ENCODE results near the gene LSAMP.

- no peak for TF ChIP-seq CTCF (IDR thresholded peaks at IDR 0.05; ENCODE audit: extremely low read depth in 1 of 2, insufficient read depth in 1 of 2, low read depth in 1 of 2, low read length in 2 of 2)
- TF ChIP-seq POLR2AphosphoS5 (IDR thresholded peaks at IDR 0.05; ENCODE audit: insufficient read depth, low read depth, low read length): no peak
- TF ChIP-seq POLR2A (IDR thresholded peaks at IDR 0.05; ENCODE audit: low read depth, low read length): no peak
- TF ChIP-seq EZH2 (IDR thresholded peaks at IDR 0.05; ENCODE audit: borderline replicate concordance, low read depth, low read length, severe bottlenecking): no peak
- TF ChIP-seq MAX (IDR thresholded peaks at IDR 0.05; ENCODE audit: insufficient read depth, insufficient read length): no peak
- no peak for TF ChIP-seq GATA2 (IDR thresholded peaks at IDR 0.05; ENCODE audit: insufficient read depth, insufficient read length, low read depth, low read length)
- no peak for TF ChIP-seq MYC (IDR thresholded peaks at IDR 0.05; ENCODE audit: low read depth, low read length)
These were observed 613.0 kb downstream of the LSAMP start for GRCh38 chr3:115832265-115832664.
